GM12892 (cell line): ENCODE results near the gene MSL2.

ENCODE experiments used
- POLR2A ChIP-seq: IDR thresholded peaks from 2 replicates; pipeline ENCODE4 v1.6.1; 2011; ENCODE audit warnings: low read depth, low read length, control low read depth
- POLR2AphosphoS5 ChIP-seq: IDR thresholded peaks from 2 replicates; pipeline ENCODE4 v1.6.1; 2011; ENCODE audit warnings: low read depth, low read length, control low read depth

- TF ChIP-seq POLR2A (no peak), POLR2AphosphoS5 (no peak)
Measured at GRCh38 chr3:136197159-136197793, 1.1 kb upstream of the MSL2 start.
